SU-DHL-6 (cell line): ENCODE data around the gene EPHB2.

Experiments used
- H2AFZ ChIP-seq: fragments of 200-600 bp; sonication (generic); 2 replicates; pipeline ENCODE4 v1.6.1; 2014; ENCODE audit warnings: low read depth, mild to moderate bottlenecking, moderate library complexity, mixed read lengths, antibody characterized with exemption, low read length; ENCODE audit not compliant: severe bottlenecking
- H3F3A ChIP-seq: fragments of 200-600 bp; shearing (Covaris generic); 2 replicates; pipeline ENCODE4 v1.6.0; 2016; ENCODE audit warnings: antibody characterized with exemption, mild to moderate bottlenecking; ENCODE audit not compliant: insufficient read depth
- H3K27ac ChIP-seq: fragments of 200-600 bp; sonication (generic); 2 replicates; pipeline ENCODE4 v1.5.1; 2016; ENCODE audit warnings: low read depth, mild to moderate bottlenecking, low read length, moderate library complexity, mixed read lengths
- H3K27me3 ChIP-seq: fragments of 200-600 bp; sonication (generic), shearing (Covaris generic); 2 replicates; pipeline ENCODE4 v1.6.0; 2014; ENCODE audit warnings: mild to moderate bottlenecking, low read length
- H3K36me3 ChIP-seq: fragments of 200-600 bp; sonication (generic); 2 replicates; pipeline ENCODE4 v1.6.1; 2014; ENCODE audit warnings: mild to moderate bottlenecking, low read length, mixed read lengths
- H3K4me2 ChIP-seq: fragments of 300-600, 200-600 bp; shearing (Covaris generic), sonication (generic); 2 replicates; pipeline ENCODE4 v1.6.0; 2014; ENCODE audit warnings: low read length, low read depth, mild to moderate bottlenecking; ENCODE audit not compliant: poor library complexity, severe bottlenecking
- H3K4me3 ChIP-seq: fragments of 200-600 bp; sonication (generic); 2 replicates; pipeline ENCODE4 v1.5.1; 2014; ENCODE audit warnings: antibody characterized with exemption, low read length, mild to moderate bottlenecking, mixed read lengths; ENCODE audit not compliant: insufficient read depth, poor library complexity, severe bottlenecking
- H3K79me2 ChIP-seq: fragments of 200-600 bp; sonication (generic); 2 replicates; pipeline ENCODE4 v1.6.1; 2014; ENCODE audit warnings: mild to moderate bottlenecking, low read length, moderate library complexity; ENCODE audit not compliant: insufficient read depth
- H3K9ac ChIP-seq: fragments of 200-600 bp; sonication (generic); 2 replicates; pipeline ENCODE4 v1.7.0; 2014; ENCODE audit warnings: mild to moderate bottlenecking, low read length
- H3K9me2 ChIP-seq: fragments of 200-600 bp; sonication (generic); replicated peaks from 2 replicates; pipeline ENCODE4 v1.6.1; 2014; ENCODE audit warnings: low read length; ENCODE audit not compliant: insufficient read depth
- H3K9me3 ChIP-seq: fragments of 200-600 bp; sonication (generic); 2 replicates; pipeline ENCODE4 v1.6.1; 2014; ENCODE audit warnings: low read length, mixed read lengths; ENCODE audit not compliant: insufficient read depth
- H4K20me1 ChIP-seq: fragments of 200-600 bp; sonication (generic); 2 replicates; pipeline ENCODE4 v1.6.1; 2014; ENCODE audit warnings: low read depth, mild to moderate bottlenecking, antibody characterized with exemption, low read length, moderate library complexity, mixed read lengths
- CTCF ChIP-seq: fragments of 200-600 bp; sonication (generic); IDR thresholded peaks from one replicate; pipeline ENCODE4 v1.5.1; 2017; ENCODE audit warnings: antibody characterized with exemption, mild to moderate bottlenecking, low read length, moderate library complexity; ENCODE audit not compliant: insufficient read depth, poor library complexity, severe bottlenecking
- EZH2phosphoT487 ChIP-seq: fragments of 200-600 bp; sonication (generic), shearing (Covaris generic); conservative IDR thresholded peaks from 2 replicates; pipeline ENCODE4 v1.6.1; 2018; ENCODE audit warnings: mild to moderate bottlenecking, antibody characterized with exemption, low read length, moderate library complexity, mixed read lengths

The EPHB2 gene

GRCh38 chr1:22778408-22778807 is 67.8 kb downstream of the EPHB2 start:
- no peaks in the 10 kb centered on the region for H3F3A ChIP-seq
- H3K36me3 ChIP-seq, result no peaks in the 10 kb centered on the region
- H3K9ac ChIP-seq, result no peak overlapping the region
- no peak overlapping the region for H3K4me3 ChIP-seq
- no peak overlapping the region for H3K27ac ChIP-seq
- no peaks in the 10 kb centered on the region for H4K20me1 ChIP-seq
- H3K9me3 ChIP-seq, result no peaks in the 10 kb centered on the region
- TF ChIP-seq CTCF, result no peak
- TF ChIP-seq EZH2phosphoT487, result no peak
- H3K79me2 ChIP-seq, result no peaks in the 10 kb centered on the region
- H3K9me2 ChIP-seq, result no peaks in the 10 kb centered on the region
- no peak overlapping the region for H3K4me2 ChIP-seq
- no peaks in the 10 kb centered on the region for H3K27me3 ChIP-seq
- H2AFZ ChIP-seq, result no peak overlapping the region

GRCh38 chr1:22778862-22779520 is 68.4 kb downstream of the EPHB2 start:
- no peaks in the 10 kb centered on the region for H3K36me3 ChIP-seq
- no peaks in the 10 kb centered on the region for H3K27me3 ChIP-seq
- no peaks in the 10 kb centered on the region for H3F3A ChIP-seq
- H4K20me1 ChIP-seq, result no peaks in the 10 kb centered on the region
- no peaks in the 10 kb centered on the region for H3K9me3 ChIP-seq
- no peak for TF ChIP-seq CTCF
- TF ChIP-seq EZH2phosphoT487, result no peak
- no peak overlapping the region for H2AFZ ChIP-seq
- H3K27ac ChIP-seq, result no peak overlapping the region
- no peak overlapping the region for H3K9ac ChIP-seq
- no peak overlapping the region for H3K4me3 ChIP-seq
- no peak overlapping the region for H3K4me2 ChIP-seq
- no peaks in the 10 kb centered on the region for H3K79me2 ChIP-seq
- H3K9me2 ChIP-seq, result no peaks in the 10 kb centered on the region

DNA sequence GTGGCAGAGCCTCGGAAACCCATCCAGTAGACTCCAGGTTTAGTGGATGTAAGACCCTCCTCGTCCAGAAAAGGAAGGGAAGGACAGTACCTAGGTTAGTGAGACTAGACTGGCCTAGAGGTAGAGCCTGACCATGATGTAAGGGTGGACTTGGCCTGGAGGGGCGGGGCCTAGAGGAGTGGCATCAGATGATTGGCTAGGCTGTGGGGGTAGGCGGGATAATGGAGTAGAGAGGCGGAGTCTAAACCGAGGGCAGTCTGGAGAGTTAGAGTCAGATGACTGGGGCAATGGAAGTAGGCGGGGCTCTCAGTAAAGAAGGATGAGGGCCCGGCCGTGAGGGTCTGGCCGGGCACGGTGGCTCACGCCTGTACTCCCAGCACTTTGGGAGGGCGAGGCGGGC is 70.1 kb downstream of the EPHB2 start:
- TF ChIP-seq EZH2phosphoT487, result no peak
- no peak for TF ChIP-seq CTCF
- H2AFZ ChIP-seq, result no peak overlapping the region

More for the DNA sequence above, 70.1 kb downstream of the EPHB2 start:
- Histone ChIP-seq H3K79me2 (no peaks in the 10 kb centered on the region), H3K4me2 (no peak overlapping the region), H4K20me1 (no peaks in the 10 kb centered on the region), H3F3A (no peaks in the 10 kb centered on the region), H3K27me3 (no peaks in the 10 kb centered on the region), H3K4me3 (no peak overlapping the region), H3K9me2 (no peaks in the 10 kb centered on the region), H3K36me3 (no peaks in the 10 kb centered on the region), H3K9me3 (no peaks in the 10 kb centered on the region), H3K9ac (no peak overlapping the region), H3K27ac (no peak overlapping the region)
